GM12801 (cell line): ENCODE data around the gene PI4KA.

ENCODE experiments used
- CTCF ChIP-seq: IDR thresholded peaks from one replicate; pipeline ENCODE4 v1.5.1; 2011; ENCODE audit warnings: control low read depth; ENCODE audit not compliant: insufficient read length; ENCODE audit errors: extremely low read depth

PI4KA gene

GRCh38 chr22:20834725-20835124, 23.9 kb downstream of the PI4KA start:
- no peak for TF ChIP-seq CTCF

GRCh38 chr22:20834206-20834605, 24.4 kb downstream of the PI4KA start:
- TF ChIP-seq CTCF, result no peak

GRCh38 chr22:20833225-20833665, 25.4 kb downstream of the PI4KA start:
- TF ChIP-seq CTCF, result no peak

GRCh38 chr22:20829491-20830134, 29.0 kb downstream of the PI4KA start:
- no peak for TF ChIP-seq CTCF

- TF ChIP-seq CTCF, result no peak
Observed at GRCh38 chr22:20825624-20826023, 33.0 kb downstream of the PI4KA start.

- TF ChIP-seq CTCF, result no peak
Observed at GRCh38 chr22:20823264-20823663, 35.3 kb downstream of the PI4KA start.

GRCh38 chr22:20822240-20822639, 36.4 kb downstream of the PI4KA start:
- no peak for TF ChIP-seq CTCF
